ENCODE measurements around the gene TMUB2.

- no peak for TF ChIP-seq CTCF (conservative IDR thresholded peaks at IDR 0.05 in 1 of 2, IDR thresholded peaks at IDR 0.05 in 1 of 2; ENCODE audit: low read depth in 1 of 2, low read length in 2 of 2)
- TF ChIP-seq EZH2 (IDR thresholded peaks at IDR 0.05; ENCODE audit: low read length, missing control alignments), result no peak
Measured at GRCh38 chr17:44178133-44178532, 8.6 kb upstream of the TMUB2 start.

Data from fibroblast of lung (primary cell).